ENCODE measurements around the gene LMO4. TPM values are rescaled to one million over a fixed set of nuclear protein-coding genes. Genes with fewer than 3 reads are reported as not detected.

The LMO4 gene
- total RNA-seq, 4 donors from 2014 or later, result 48.8 to 67.1 (median 52.2) TPM

GRCh38 chr1:87369736-87370478 is 41.2 kb downstream of the LMO4 start:
- TF ChIP-seq EP300 (IDR thresholded peaks at IDR 0.05) (no peak), POLR2AphosphoS5 (IDR thresholded peaks at IDR 0.05) (no peak), CTCF (IDR thresholded peaks at IDR 0.05) (no peak), POLR2A (IDR thresholded peaks at IDR 0.05) (no peak)
- no peak for DNase-seq (ENCODE audit: low spot score in 2 of 2)
- no peak overlapping the region for H3K4me3 ChIP-seq
- no peaks in the 10 kb centered on the region for H3K27me3 ChIP-seq
- no peak overlapping the region for H3K27ac ChIP-seq
- H3K9me3 ChIP-seq, result no peaks in the 10 kb centered on the region
- peaks cover under 1% of the 10 kb centered on the region for H3K36me3 ChIP-seq
- no peaks in the 10 kb centered on the region for H3K4me1 ChIP-seq
- WGBS, result 75% methylated on average over 3 of the region's 3 CpGs

- Histone ChIP-seq H3K27me3 (no peaks in the 10 kb centered on the region), H3K4me3 (no peak overlapping the region), H3K27ac (no peak overlapping the region), H3K9me3 (no peaks in the 10 kb centered on the region), H3K4me1 (no peaks in the 10 kb centered on the region), H3K36me3 (peaks cover 2% of the 10 kb centered on the region)
- WGBS, result 80% methylated on average over 5 of the region's 5 CpGs
- no peak for DNase-seq (ENCODE audit: low spot score in 2 of 2)
- no peak for TF ChIP-seq EP300 (IDR thresholded peaks at IDR 0.05)
Measured at GRCh38 chr1:87370544-87370943, 41.9 kb downstream of the LMO4 start.

GRCh38 chr1:87379306-87379705 is 50.6 kb downstream of the LMO4 start:
- no peak for TF ChIP-seq POLR2AphosphoS5 (IDR thresholded peaks at IDR 0.05)
- TF ChIP-seq POLR2A (IDR thresholded peaks at IDR 0.05), result no peak
- no peak for TF ChIP-seq CTCF (IDR thresholded peaks at IDR 0.05)
- no peak for TF ChIP-seq EP300 (IDR thresholded peaks at IDR 0.05)
- H3K4me1 ChIP-seq, result no peaks in the 10 kb centered on the region
- H3K27me3 ChIP-seq, result no peaks in the 10 kb centered on the region
- no peaks in the 10 kb centered on the region for H3K9me3 ChIP-seq
- DNase-seq (ENCODE audit: low spot score in 2 of 2), result no peak
- no peak overlapping the region for H3K27ac ChIP-seq
- peaks cover 2% of the 10 kb centered on the region for H3K36me3 ChIP-seq
- no peak overlapping the region for H3K4me3 ChIP-seq

- WGBS, result 80% methylated on average over 5 of the region's 5 CpGs
- Histone ChIP-seq H3K4me1 (no peaks in the 10 kb centered on the region), H3K27ac (no peak overlapping the region), H3K9me3 (peaks cover 8% of the 10 kb centered on the region), H3K4me3 (no peak overlapping the region), H3K27me3 (no peaks in the 10 kb centered on the region), H3K36me3 (no peaks in the 10 kb centered on the region)
- TF ChIP-seq EP300 (IDR thresholded peaks at IDR 0.05) (no peak), POLR2A (IDR thresholded peaks at IDR 0.05) (no peak), POLR2AphosphoS5 (IDR thresholded peaks at IDR 0.05) (no peak), CTCF (IDR thresholded peaks at IDR 0.05) (no peak)
- DNase-seq (ENCODE audit: low spot score in 2 of 2), result no peak
Measured at GRCh38 chr1:87386217-87386790, 57.6 kb downstream of the LMO4 start.

GRCh38 chr1:87388411-87388810 is 59.7 kb downstream of the LMO4 start:
- no peak for DNase-seq (ENCODE audit: low spot score in 2 of 2)
- Histone ChIP-seq H3K27me3 (no peaks in the 10 kb centered on the region), H3K36me3 (no peaks in the 10 kb centered on the region), H3K9me3 (peaks cover 8% of the 10 kb centered on the region), H3K27ac (no peak overlapping the region), H3K4me1 (no peaks in the 10 kb centered on the region), H3K4me3 (no peak overlapping the region)
- no peak for TF ChIP-seq CTCF (IDR thresholded peaks at IDR 0.05)
- TF ChIP-seq POLR2A (IDR thresholded peaks at IDR 0.05), result no peak
- TF ChIP-seq POLR2AphosphoS5 (IDR thresholded peaks at IDR 0.05), result no peak
- no peak for TF ChIP-seq EP300 (IDR thresholded peaks at IDR 0.05)

Data from suprapubic skin (tissue), 4 donors.